ENCODE data around the gene ZNF354C. TPM values are rescaled to one million over a fixed set of nuclear protein-coding genes. Genes with fewer than 3 reads are reported as not detected.

The ZNF354C gene
- total RNA-seq, 6 donors from 2014 or later: 2.6 to 6.8 (median 4.1) TPM

DNA sequence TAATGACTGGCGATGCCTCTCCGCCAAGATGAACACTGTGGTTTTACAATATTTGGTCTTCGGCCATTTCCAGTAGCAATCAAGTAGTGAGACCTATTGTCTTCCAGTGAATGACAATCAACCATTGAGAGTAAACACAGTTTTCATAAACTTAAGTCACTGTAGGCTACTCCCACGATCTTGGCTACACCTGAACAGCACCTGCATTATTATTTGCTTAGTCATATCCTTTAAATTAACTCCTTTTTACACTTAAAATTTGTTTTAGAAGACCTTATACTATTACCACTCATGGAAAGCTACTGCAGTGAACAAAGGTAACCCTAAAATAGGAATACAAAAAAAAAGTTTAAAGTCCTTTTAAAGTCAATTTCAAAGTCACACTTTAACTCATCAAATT lies 58.2 kb downstream of the ZNF354C start:
- DNase-seq (no peak), ATAC-seq (ENCODE audit: low FRiP score in 2 of 2) (no peak)
- H3K4me3 ChIP-seq: no peak overlapping the region
- H3K27me3 ChIP-seq: no peaks in the 10 kb centered on the region
- no peaks in the 10 kb centered on the region for H3K4me1 ChIP-seq
- H3K9me3 ChIP-seq: peaks cover 3 to 37% (median 15%) of the 10 kb centered on the region in 4 donors
- H3K36me3 ChIP-seq: peaks cover 0 to 10% (median 0%) of the 10 kb centered on the region in 4 donors
- WGBS, 2 donors: 79 to 83% methylated on average over 4 of the region's 4 CpGs
- H3K27ac ChIP-seq: no peak overlapping the region
- TF ChIP-seq, protein P1, sequence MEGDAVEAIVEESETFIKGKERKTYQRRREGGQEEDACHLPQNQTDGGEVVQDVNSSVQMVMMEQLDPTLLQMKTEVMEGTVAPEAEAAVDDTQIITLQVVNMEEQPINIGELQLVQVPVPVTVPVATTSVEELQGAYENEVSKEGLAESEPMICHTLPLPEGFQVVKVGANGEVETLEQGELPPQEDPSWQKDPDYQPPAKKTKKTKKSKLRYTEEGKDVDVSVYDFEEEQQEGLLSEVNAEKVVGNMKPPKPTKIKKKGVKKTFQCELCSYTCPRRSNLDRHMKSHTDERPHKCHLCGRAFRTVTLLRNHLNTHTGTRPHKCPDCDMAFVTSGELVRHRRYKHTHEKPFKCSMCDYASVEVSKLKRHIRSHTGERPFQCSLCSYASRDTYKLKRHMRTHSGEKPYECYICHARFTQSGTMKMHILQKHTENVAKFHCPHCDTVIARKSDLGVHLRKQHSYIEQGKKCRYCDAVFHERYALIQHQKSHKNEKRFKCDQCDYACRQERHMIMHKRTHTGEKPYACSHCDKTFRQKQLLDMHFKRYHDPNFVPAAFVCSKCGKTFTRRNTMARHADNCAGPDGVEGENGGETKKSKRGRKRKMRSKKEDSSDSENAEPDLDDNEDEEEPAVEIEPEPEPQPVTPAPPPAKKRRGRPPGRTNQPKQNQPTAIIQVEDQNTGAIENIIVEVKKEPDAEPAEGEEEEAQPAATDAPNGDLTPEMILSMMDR (IDR thresholded peaks at IDR 0.05): no peak
- no peak for TF ChIP-seq POLR2A (IDR thresholded peaks at IDR 0.05)
- TF ChIP-seq POLR2AphosphoS5 (IDR thresholded peaks at IDR 0.05): no peak
- no peak for TF ChIP-seq EP300 (IDR thresholded peaks at IDR 0.05)

DNA sequence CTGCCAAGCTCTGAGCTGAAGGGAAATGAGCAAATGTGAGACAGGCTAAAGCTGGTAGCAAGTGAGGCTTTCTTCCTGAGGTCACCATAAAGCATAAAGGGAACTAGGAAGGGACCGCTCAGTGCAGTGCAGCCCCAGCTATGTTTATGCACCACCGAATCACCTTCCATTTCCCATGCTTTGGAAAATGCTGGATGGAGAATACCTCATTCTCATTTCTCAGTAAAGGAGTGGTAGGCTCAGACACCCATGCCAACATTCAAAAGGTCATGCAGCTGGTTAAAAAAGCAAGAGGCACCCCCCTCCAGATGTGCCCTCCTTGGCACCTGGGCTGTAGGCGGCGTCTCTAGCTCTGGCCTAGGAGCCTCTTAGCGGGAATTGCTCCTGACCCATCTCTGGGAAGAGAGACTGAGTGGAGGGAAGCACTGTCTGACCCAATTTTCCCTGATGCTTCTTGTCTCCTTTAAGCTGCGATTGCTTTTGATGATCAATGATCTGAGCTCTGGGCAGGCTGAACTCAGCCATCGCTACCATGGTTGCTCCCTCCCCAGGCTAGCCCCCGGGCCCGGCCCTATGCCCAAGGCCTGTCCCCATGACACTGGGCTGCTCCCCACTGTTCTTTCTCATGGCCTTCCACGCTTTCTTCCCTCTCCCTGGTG lies 58.7 kb downstream of the ZNF354C start:
- Histone ChIP-seq H3K4me3 (no peak overlapping the region), H3K27me3 (no peaks in the 10 kb centered on the region), H3K9me3 (peaks cover 3 to 31% (median 12%) of the 10 kb centered on the region in 4 donors), H3K27ac (no peak overlapping the region), H3K36me3 (peaks cover 0 to 6% (median 0%) of the 10 kb centered on the region in 4 donors), H3K4me1 (no peaks in the 10 kb centered on the region)
- DNase-seq (no peak), ATAC-seq (ENCODE audit: low FRiP score in 2 of 2) (no peak)
- WGBS, 2 donors: 93 to 94% methylated on average over 10 of the region's 10 CpGs
- no peak for TF ChIP-seq POLR2AphosphoS5 (IDR thresholded peaks at IDR 0.05)
- no peak for TF ChIP-seq POLR2A (IDR thresholded peaks at IDR 0.05)
- TF ChIP-seq EP300 (IDR thresholded peaks at IDR 0.05): no peak
- TF ChIP-seq, protein P1 (IDR thresholded peaks at IDR 0.05): no peak

DNA sequence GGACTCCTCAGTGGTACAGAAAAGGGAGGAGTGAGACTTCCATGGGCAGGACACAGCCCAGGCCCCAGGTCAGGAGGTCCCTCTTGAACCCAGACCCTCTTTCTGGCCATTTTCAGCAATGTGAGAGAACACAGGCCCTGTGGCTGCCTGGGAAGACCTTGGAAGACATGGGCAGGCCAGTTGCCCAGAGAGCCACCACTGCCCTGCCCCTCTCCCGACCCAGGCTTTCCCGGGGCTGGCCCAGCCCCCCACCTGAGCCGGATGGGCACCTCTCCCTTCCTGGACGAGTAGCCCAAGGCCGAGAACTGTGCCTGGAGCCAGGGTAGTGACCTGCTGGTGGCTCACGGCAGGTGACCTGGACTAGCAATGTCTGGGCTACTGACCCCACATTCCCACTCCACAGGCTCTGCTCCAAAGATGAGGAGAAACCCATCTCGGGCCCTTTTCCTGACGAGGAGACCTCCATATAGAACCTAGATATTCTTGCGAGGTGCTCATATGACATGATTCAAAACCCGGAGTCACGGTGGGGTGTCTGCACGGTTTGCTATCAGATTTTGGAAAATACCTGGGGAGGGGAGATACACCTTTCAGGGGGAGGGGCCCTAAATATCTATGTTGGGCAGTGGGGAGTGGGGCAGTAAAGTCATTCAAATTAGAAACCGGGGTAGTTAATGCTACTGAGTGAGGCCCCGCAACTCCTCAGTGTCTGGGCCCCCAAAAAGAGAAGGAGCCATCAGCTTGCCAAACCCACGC lies 59.4 kb downstream of the ZNF354C start:
- Histone ChIP-seq H3K27ac (no peak overlapping the region), H3K4me1 (no peaks in the 10 kb centered on the region), H3K36me3 (peaks cover 0 to under 1% (median 0%) of the 10 kb centered on the region in 4 donors), H3K27me3 (no peaks in the 10 kb centered on the region), H3K4me3 (no peak overlapping the region), H3K9me3 (peaks cover 2 to 26% (median 6%) of the 10 kb centered on the region in 4 donors)
- TF ChIP-seq POLR2AphosphoS5 (IDR thresholded peaks at IDR 0.05): no peak
- TF ChIP-seq POLR2A (IDR thresholded peaks at IDR 0.05): no peak
- TF ChIP-seq, protein P1 (IDR thresholded peaks at IDR 0.05): no peak
- no peak for TF ChIP-seq EP300 (IDR thresholded peaks at IDR 0.05)
- DNase-seq (no peak), ATAC-seq (ENCODE audit: low FRiP score in 2 of 2) (no peak)
- WGBS, 2 donors: 89 to 95% methylated on average over 12 to 13 of the region's 15 CpGs

DNA sequence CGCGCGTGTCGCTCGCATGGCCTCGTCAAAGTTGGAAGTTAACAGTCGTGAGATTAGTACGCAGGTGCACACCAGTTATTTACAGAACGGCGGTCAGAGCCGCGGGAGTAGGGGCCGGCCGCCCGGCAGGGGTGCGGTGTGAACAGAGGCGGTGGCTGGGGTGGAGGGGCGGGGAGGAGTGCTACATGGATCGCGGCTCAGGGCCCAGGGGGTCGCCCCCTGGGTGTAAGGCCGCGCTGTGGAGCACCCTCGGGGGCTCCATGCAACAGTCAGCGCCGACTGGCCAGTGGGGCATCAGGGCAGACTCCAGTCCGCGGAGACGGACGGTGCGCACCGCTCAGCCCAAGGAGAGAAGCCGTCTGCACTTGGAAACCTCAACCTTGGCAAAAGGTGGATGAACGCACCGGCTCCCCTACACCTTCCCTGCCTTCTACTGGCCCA lies 60.3 kb downstream of the ZNF354C start:
- no peak overlapping the region for H3K4me3 ChIP-seq
- no peaks in the 10 kb centered on the region for H3K27me3 ChIP-seq
- peaks cover 0 to 20% (median under 1%) of the 10 kb centered on the region in 4 donors for H3K9me3 ChIP-seq
- no peak for ATAC-seq (ENCODE audit: low FRiP score in 2 of 2)
- TF ChIP-seq POLR2A (IDR thresholded peaks at IDR 0.05) (no peak), EP300 (IDR thresholded peaks at IDR 0.05) (no peak), POLR2AphosphoS5 (IDR thresholded peaks at IDR 0.05) (no peak)
- TF ChIP-seq, protein P1 (IDR thresholded peaks at IDR 0.05): no peak
- peak in 1 of 2 donors; percentile 83 for DNase-seq
- H3K4me1 ChIP-seq: no peaks in the 10 kb centered on the region
- WGBS, 2 donors: 94 to 96% methylated on average over 35 of the region's 35 CpGs
- peaks cover 0 to 3% (median 0%) of the 10 kb centered on the region in 4 donors for H3K36me3 ChIP-seq
- H3K27ac ChIP-seq: no peak overlapping the region
